ENCODE data around the gene DUT. TPM values are rescaled to one million over a fixed set of nuclear protein-coding genes. Genes with fewer than 3 reads are reported as not detected.

The DUT gene
- total and polyA plus RNA-seq, 3 donors from 2014 or later: 72.9 to 95.4 (median 76.1) TPM

- H3K27ac ChIP-seq: no peak overlapping the region
- H3K4me1 ChIP-seq: no peaks in the 10 kb centered on the region
- no peaks in the 10 kb centered on the region for H3K27me3 ChIP-seq
- no peaks in the 10 kb centered on the region for H3K36me3 ChIP-seq (ENCODE audit: low read depth, missing control alignments)
- WGBS, 2 donors: 89 to 91% methylated on average over 2 of the region's 2 CpGs
- H3K9me3 ChIP-seq: no peaks in the 10 kb centered on the region
- H3K4me3 ChIP-seq: no peak overlapping the region
- no peak for DNase-seq
- TF ChIP-seq CTCF (IDR thresholded peaks at IDR 0.05): no peak
- no peak for TF ChIP-seq POLR2A (IDR thresholded peaks at IDR 0.05)
- intact Hi-C loops (cut with DNase I; ENCODE audit: low total_unique reads): no loop called here
Observed at GRCh38 chr15:48361685-48362084, 30.5 kb downstream of the DUT start.

DNA sequence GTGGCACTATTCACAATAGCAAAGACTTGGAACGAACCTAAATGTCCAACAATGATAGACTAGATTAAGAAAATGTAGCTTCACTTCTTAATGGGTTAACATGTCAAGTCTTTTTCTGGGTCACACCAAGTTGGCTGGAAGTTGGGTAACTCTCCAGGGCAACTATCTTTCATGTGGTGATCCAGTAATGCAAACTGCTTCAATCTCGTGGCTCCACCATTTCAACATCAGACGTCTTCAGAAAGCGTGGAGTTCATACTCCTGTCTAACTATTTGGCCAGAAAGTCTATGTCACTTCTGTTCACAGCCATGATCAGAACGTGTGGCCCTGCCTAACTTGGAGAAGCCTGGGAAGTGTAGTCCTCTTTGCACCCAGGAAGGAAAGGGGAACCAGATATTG lies 32.2 kb downstream of the DUT start:
- H3K36me3 ChIP-seq (ENCODE audit: low read depth, missing control alignments): no peaks in the 10 kb centered on the region
- H3K9me3 ChIP-seq: no peaks in the 10 kb centered on the region
- no peaks in the 10 kb centered on the region for H3K27me3 ChIP-seq
- no peak overlapping the region for H3K4me3 ChIP-seq
- intact Hi-C loops (cut with DNase I; ENCODE audit: low total_unique reads): no loop called here
- TF ChIP-seq CTCF (IDR thresholded peaks at IDR 0.05) (no peak), POLR2A (IDR thresholded peaks at IDR 0.05) (no peak)
- no peak overlapping the region for H3K27ac ChIP-seq
- no peaks in the 10 kb centered on the region for H3K4me1 ChIP-seq
- no peak for DNase-seq
- 69 to 71% methylated on average over 5 of the region's 5 CpGs for WGBS, 2 donors

- no peak for DNase-seq
- Histone ChIP-seq H3K9me3 (no peaks in the 10 kb centered on the region), H3K4me3 (no peak overlapping the region), H3K4me1 (no peaks in the 10 kb centered on the region), H3K27ac (no peak overlapping the region), H3K36me3 (ENCODE audit: low read depth, missing control alignments) (no peaks in the 10 kb centered on the region), H3K27me3 (no peaks in the 10 kb centered on the region)
- no peak for TF ChIP-seq CTCF (IDR thresholded peaks at IDR 0.05)
- TF ChIP-seq POLR2A (IDR thresholded peaks at IDR 0.05): no peak
- intact Hi-C loops (cut with DNase I; ENCODE audit: low total_unique reads): no loop called here
- WGBS, 2 donors: 87 to 95% methylated on average over 1 of the region's 1 CpG
Observed at GRCh38 chr15:48365575-48365974, 34.3 kb downstream of the DUT start.

- no peak for DNase-seq
- Histone ChIP-seq H3K36me3 (ENCODE audit: low read depth, missing control alignments) (no peaks in the 10 kb centered on the region), H3K9me3 (no peaks in the 10 kb centered on the region), H3K27ac (no peak overlapping the region), H3K4me3 (no peak overlapping the region), H3K4me1 (no peaks in the 10 kb centered on the region), H3K27me3 (no peaks in the 10 kb centered on the region)
- intact Hi-C loops (cut with DNase I; ENCODE audit: low total_unique reads): no loop called here
- TF ChIP-seq POLR2A (IDR thresholded peaks at IDR 0.05): no peak
- no peak for TF ChIP-seq CTCF (IDR thresholded peaks at IDR 0.05)
- WGBS, 2 donors: 46 to 62% methylated on average over 4 of the region's 4 CpGs
Observed at GRCh38 chr15:48366584-48367312, 35.5 kb downstream of the DUT start.

- H3K4me1 ChIP-seq: no peaks in the 10 kb centered on the region
- H3K9me3 ChIP-seq: no peaks in the 10 kb centered on the region
- TF ChIP-seq POLR2A (IDR thresholded peaks at IDR 0.05): no peak
- TF ChIP-seq CTCF (IDR thresholded peaks at IDR 0.05): no peak
- no peaks in the 10 kb centered on the region for H3K27me3 ChIP-seq
- no peak for DNase-seq
- 54 to 59% methylated on average over 3 of the region's 3 CpGs for WGBS, 2 donors
- no peak overlapping the region for H3K27ac ChIP-seq
- H3K4me3 ChIP-seq: no peak overlapping the region
- intact Hi-C loops (cut with DNase I; ENCODE audit: low total_unique reads): no loop called here
- no peaks in the 10 kb centered on the region for H3K36me3 ChIP-seq (ENCODE audit: low read depth, missing control alignments)
Observed at GRCh38 chr15:48367483-48367882, 36.3 kb downstream of the DUT start.
